Fibroblast of mammary gland (primary cell): ENCODE measurements around the gene CEP128.

Source experiments
- DNase-seq: peaks from one replicate; pipeline ENCODE4 v3.0.0-alpha.2; 2010; ENCODE audit warnings: low read depth
- H3K4me3 ChIP-seq: 2 replicates; pipeline ENCODE4 v1.5.1; 2011; ENCODE audit warnings: low read depth, mild to moderate bottlenecking, low read length, moderate library complexity; ENCODE audit not compliant: control insufficient read depth
- CTCF ChIP-seq: conservative IDR thresholded peaks from 2 replicates; pipeline ENCODE4 v1.5.1; 2011; ENCODE audit warnings: low read depth, low read length, inconsistent platforms; ENCODE audit not compliant: control insufficient read depth, insufficient read depth

The CEP128 gene

GRCh38 chr14:80867798-80868197, 73.7 kb downstream of the CEP128 start:
- no peak for DNase-seq
- H3K4me3 ChIP-seq = no peak overlapping the region
- TF ChIP-seq CTCF = no peak

DNA sequence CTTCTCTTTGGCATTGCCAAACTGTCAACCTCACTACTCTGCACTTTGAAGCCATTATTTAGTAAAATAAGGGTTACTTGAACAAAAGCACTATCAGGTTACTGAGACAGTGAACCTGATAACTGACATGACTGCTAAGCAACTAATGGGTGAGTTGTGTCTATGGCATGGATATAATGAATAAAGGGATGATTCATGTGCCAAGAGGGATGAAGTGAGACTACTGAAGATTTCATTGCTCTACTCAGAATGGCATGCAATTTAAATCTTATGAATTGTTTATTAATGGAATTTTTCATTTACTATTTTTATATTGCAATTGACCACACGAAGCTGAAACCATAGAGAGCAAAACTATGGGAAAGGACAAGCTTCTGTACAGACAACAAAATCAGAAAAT, 74.4 kb downstream of the CEP128 start:
- no peak for TF ChIP-seq CTCF
- DNase-seq = peak; percentile 4
- no peak overlapping the region for H3K4me3 ChIP-seq

DNA sequence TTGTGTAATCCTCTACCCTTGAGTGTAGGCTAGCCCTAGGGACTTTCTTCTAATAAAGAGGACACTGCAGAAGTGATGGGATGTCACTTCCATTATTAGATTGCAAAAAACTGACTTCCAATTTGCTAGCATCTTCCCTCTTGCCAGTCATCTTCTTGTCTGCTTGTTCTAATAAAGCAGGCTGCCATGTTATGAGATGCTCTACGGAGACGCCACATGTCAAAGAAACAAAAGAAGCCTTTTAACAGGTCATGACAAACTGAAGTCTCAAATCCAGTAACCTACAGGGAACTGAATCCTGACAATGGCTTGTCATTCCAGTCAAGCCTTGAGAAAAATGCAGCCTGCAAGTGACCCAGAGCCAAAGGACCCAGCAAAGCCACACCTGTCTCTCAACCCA, 76.0 kb downstream of the CEP128 start:
- DNase-seq = no peak
- TF ChIP-seq CTCF = no peak
- H3K4me3 ChIP-seq = no peak overlapping the region

- TF ChIP-seq CTCF = peak; percentile 22
- DNase-seq = no peak
- H3K4me3 ChIP-seq = no peak overlapping the region
Observed at GRCh38 chr14:80862983-80863382, 78.6 kb downstream of the CEP128 start.

DNA sequence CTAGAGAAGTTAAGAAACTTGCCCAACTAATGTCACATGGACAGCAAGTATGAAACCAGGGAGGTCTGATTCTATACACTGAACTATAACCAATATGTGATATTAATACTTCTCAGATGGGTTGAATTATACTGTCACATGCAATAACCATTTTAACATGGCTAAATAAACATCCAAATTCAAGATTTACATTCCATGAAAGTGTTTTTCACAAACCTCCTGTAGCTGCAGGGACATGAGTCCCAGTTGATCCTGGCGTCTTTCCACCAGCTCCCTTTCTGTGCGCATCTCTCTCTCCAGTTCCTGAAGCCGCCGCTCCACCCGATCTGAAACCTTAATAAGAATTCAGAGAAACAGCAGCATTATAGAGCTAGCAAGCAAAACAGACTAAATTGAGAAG, 79.0 kb downstream of the CEP128 start:
- no peak overlapping the region for H3K4me3 ChIP-seq
- DNase-seq = no peak
- TF ChIP-seq CTCF = no peak

- peak; percentile 44 for TF ChIP-seq CTCF
- DNase-seq = peak; percentile 67
- no peak overlapping the region for H3K4me3 ChIP-seq
Observed at GRCh38 chr14:80850197-80850814, 91.2 kb downstream of the CEP128 start.

DNA sequence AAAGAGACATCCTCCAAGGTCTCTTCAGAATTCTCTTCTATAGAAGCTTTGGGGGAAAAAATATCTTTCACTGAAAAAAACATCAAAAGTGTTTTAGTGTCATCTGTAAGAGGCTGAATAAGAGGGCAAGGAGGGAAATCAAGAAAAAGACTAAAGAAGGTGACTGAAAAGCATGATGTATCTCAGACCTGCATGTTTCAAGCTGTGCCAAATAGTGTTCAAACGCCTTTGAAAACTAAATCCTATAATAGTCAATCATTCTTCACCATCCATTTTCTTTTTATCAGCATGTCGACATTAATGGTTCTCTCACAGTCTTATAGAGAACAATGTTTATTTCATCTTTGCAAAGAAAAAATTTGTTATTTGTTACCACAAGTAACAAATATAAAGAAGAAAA, 94.5 kb downstream of the CEP128 start:
- DNase-seq = no peak
- no peak for TF ChIP-seq CTCF
- H3K4me3 ChIP-seq = no peak overlapping the region
